Measurements from ENCODE around the gene MACF1. TPM values are rescaled to one million over a fixed set of nuclear protein-coding genes. Genes with fewer than 3 reads are reported as not detected.

Gene MACF1
- polyA plus RNA-seq, 1 donor: 99.5 TPM

- DNase-seq: peak in 1 of 2 donors; percentile 62
- Histone ChIP-seq H3K4me1 (ENCODE audit: control insufficient read depth, insufficient read depth, low read length) (peaks cover 22% of the 10 kb centered on the region), H3K4me3 (ENCODE audit: low read length) (no peak overlapping the region), H3K9me3 (ENCODE audit: control insufficient read depth, low read depth, low read length) (no peaks in the 10 kb centered on the region), H3K27me3 (ENCODE audit: control insufficient read depth, insufficient read depth, low read length) (no peaks in the 10 kb centered on the region), H3K27ac (ENCODE audit: low read length) (peak overlapping the region; percentile 20), H3K36me3 (ENCODE audit: control insufficient read depth, insufficient read depth, low read length) (no peaks in the 10 kb centered on the region)
- no CpG with 5 or more reads among the region's 11 CpGs for WGBS (ENCODE audit: insufficient coverage, low lambda C conversion rate)
Observed at GRCh38 chr1:39214998-39215873, 10.7 kb downstream of the MACF1 start.

GRCh38 chr1:39216771-39217170 lies 12.3 kb downstream of the MACF1 start:
- Histone ChIP-seq H3K27me3 (ENCODE audit: control insufficient read depth, insufficient read depth, low read length) (no peaks in the 10 kb centered on the region), H3K9me3 (ENCODE audit: control insufficient read depth, low read depth, low read length) (no peaks in the 10 kb centered on the region), H3K27ac (ENCODE audit: low read length) (no peak overlapping the region), H3K4me3 (ENCODE audit: low read length) (no peak overlapping the region), H3K4me1 (ENCODE audit: control insufficient read depth, insufficient read depth, low read length) (peaks cover 24% of the 10 kb centered on the region), H3K36me3 (ENCODE audit: control insufficient read depth, insufficient read depth, low read length) (no peaks in the 10 kb centered on the region)
- no CpG with 5 or more reads among the region's 4 CpGs for WGBS (ENCODE audit: insufficient coverage, low lambda C conversion rate)
- DNase-seq: no peak

- H3K4me1 ChIP-seq (ENCODE audit: control insufficient read depth, insufficient read depth, low read length): peaks cover 2% of the 10 kb centered on the region
- no peaks in the 10 kb centered on the region for H3K36me3 ChIP-seq (ENCODE audit: control insufficient read depth, insufficient read depth, low read length)
- no peak overlapping the region for H3K4me3 ChIP-seq (ENCODE audit: low read length)
- WGBS (ENCODE audit: insufficient coverage, low lambda C conversion rate): 30% methylated on average over 8 of the region's 10 CpGs
- no peak overlapping the region for H3K27ac ChIP-seq (ENCODE audit: low read length)
- H3K9me3 ChIP-seq (ENCODE audit: control insufficient read depth, low read depth, low read length): no peaks in the 10 kb centered on the region
- DNase-seq: peak in 1 of 2 donors; percentile 62
- H3K27me3 ChIP-seq (ENCODE audit: control insufficient read depth, insufficient read depth, low read length): no peaks in the 10 kb centered on the region
Observed at GRCh38 chr1:39220891-39221870, 16.7 kb downstream of the MACF1 start.

- Histone ChIP-seq H3K4me3 (ENCODE audit: low read length) (no peak overlapping the region), H3K4me1 (ENCODE audit: control insufficient read depth, insufficient read depth, low read length) (peaks cover 2% of the 10 kb centered on the region), H3K36me3 (ENCODE audit: control insufficient read depth, insufficient read depth, low read length) (no peaks in the 10 kb centered on the region), H3K27ac (ENCODE audit: low read length) (no peak overlapping the region), H3K9me3 (ENCODE audit: control insufficient read depth, low read depth, low read length) (no peaks in the 10 kb centered on the region), H3K27me3 (ENCODE audit: control insufficient read depth, insufficient read depth, low read length) (no peaks in the 10 kb centered on the region)
- DNase-seq: no peak
Observed at GRCh38 chr1:39224295-39224829, 19.9 kb downstream of the MACF1 start.

- Histone ChIP-seq H3K4me3 (ENCODE audit: low read length) (no peak overlapping the region), H3K27me3 (ENCODE audit: control insufficient read depth, insufficient read depth, low read length) (no peaks in the 10 kb centered on the region), H3K36me3 (ENCODE audit: control insufficient read depth, insufficient read depth, low read length) (no peaks in the 10 kb centered on the region), H3K9me3 (ENCODE audit: control insufficient read depth, low read depth, low read length) (no peaks in the 10 kb centered on the region), H3K27ac (ENCODE audit: low read length) (no peak overlapping the region), H3K4me1 (ENCODE audit: control insufficient read depth, insufficient read depth, low read length) (no peaks in the 10 kb centered on the region)
- no peak for DNase-seq
- WGBS (ENCODE audit: insufficient coverage, low lambda C conversion rate): no CpG with 5 or more reads among the region's 3 CpGs
Observed at GRCh38 chr1:39226836-39227235, 22.3 kb downstream of the MACF1 start.

- no peak overlapping the region for H3K27ac ChIP-seq (ENCODE audit: low read length)
- H3K27me3 ChIP-seq (ENCODE audit: control insufficient read depth, insufficient read depth, low read length): no peaks in the 10 kb centered on the region
- H3K9me3 ChIP-seq (ENCODE audit: control insufficient read depth, low read depth, low read length): no peaks in the 10 kb centered on the region
- H3K4me1 ChIP-seq (ENCODE audit: control insufficient read depth, insufficient read depth, low read length): no peaks in the 10 kb centered on the region
- 100% methylated on average over 6 of the region's 6 CpGs for WGBS (ENCODE audit: insufficient coverage, low lambda C conversion rate)
- no peak for DNase-seq
- peaks cover under 1% of the 10 kb centered on the region for H3K36me3 ChIP-seq (ENCODE audit: control insufficient read depth, insufficient read depth, low read length)
- H3K4me3 ChIP-seq (ENCODE audit: low read length): no peak overlapping the region
Observed at GRCh38 chr1:39228252-39228651, 23.8 kb downstream of the MACF1 start.

GRCh38 chr1:39229504-39229903 lies 25.0 kb downstream of the MACF1 start:
- H3K27ac ChIP-seq (ENCODE audit: low read length): no peak overlapping the region

GRCh38 chr1:39230261-39231190 lies 26.0 kb downstream of the MACF1 start:
- Histone ChIP-seq H3K4me3 (ENCODE audit: low read length) (no peak overlapping the region), H3K27ac (ENCODE audit: low read length) (no peak overlapping the region), H3K36me3 (ENCODE audit: control insufficient read depth, insufficient read depth, low read length) (peaks cover 3% of the 10 kb centered on the region), H3K4me1 (ENCODE audit: control insufficient read depth, insufficient read depth, low read length) (no peaks in the 10 kb centered on the region), H3K9me3 (ENCODE audit: control insufficient read depth, low read depth, low read length) (no peaks in the 10 kb centered on the region), H3K27me3 (ENCODE audit: control insufficient read depth, insufficient read depth, low read length) (no peaks in the 10 kb centered on the region)
- no peak for DNase-seq
- whole genome bisulfite sequencing (ENCODE audit: insufficient coverage, low lambda C conversion rate): 100% methylated on average over 4 of the region's 9 CpGs

More at GRCh38 chr1:39229504-39229903, 25.0 kb downstream of the MACF1 start:
- WGBS (ENCODE audit: insufficient coverage, low lambda C conversion rate): no CpG with 5 or more reads among the region's 4 CpGs
- Histone ChIP-seq H3K4me1 (ENCODE audit: control insufficient read depth, insufficient read depth, low read length) (no peaks in the 10 kb centered on the region), H3K9me3 (ENCODE audit: control insufficient read depth, low read depth, low read length) (no peaks in the 10 kb centered on the region), H3K27me3 (ENCODE audit: control insufficient read depth, insufficient read depth, low read length) (no peaks in the 10 kb centered on the region), H3K4me3 (ENCODE audit: low read length) (no peak overlapping the region), H3K36me3 (ENCODE audit: control insufficient read depth, insufficient read depth, low read length) (peaks cover 3% of the 10 kb centered on the region)
- no peak for DNase-seq

GRCh38 chr1:39236971-39237370 lies 32.5 kb downstream of the MACF1 start:
- no CpG with 5 or more reads among the region's 4 CpGs for WGBS (ENCODE audit: insufficient coverage, low lambda C conversion rate)
- H3K9me3 ChIP-seq (ENCODE audit: control insufficient read depth, low read depth, low read length): no peaks in the 10 kb centered on the region
- no peaks in the 10 kb centered on the region for H3K27me3 ChIP-seq (ENCODE audit: control insufficient read depth, insufficient read depth, low read length)
- no peak overlapping the region for H3K27ac ChIP-seq (ENCODE audit: low read length)
- H3K36me3 ChIP-seq (ENCODE audit: control insufficient read depth, insufficient read depth, low read length): peaks cover 6% of the 10 kb centered on the region
- no peaks in the 10 kb centered on the region for H3K4me1 ChIP-seq (ENCODE audit: control insufficient read depth, insufficient read depth, low read length)
- no peak overlapping the region for H3K4me3 ChIP-seq (ENCODE audit: low read length)
- DNase-seq: no peak
